GM18951 (cell line): ENCODE results near the gene M1AP.

Experiments used
- POLR2A ChIP-seq: IDR thresholded peaks from 4 replicates; pipeline ENCODE4 v1.6.1; 2011; ENCODE audit warnings: mild to moderate bottlenecking; ENCODE audit not compliant: insufficient read length, insufficient read depth; ENCODE audit errors: extremely low read depth
- in situ Hi-C: fragments of 300-500 bp; cut with MboI; formaldehyde crosslinking; loops from one replicate; pipeline ENCODE4 v1.12.0; 2022; ENCODE audit warnings: low sequenced_read_pairs, mixed read lengths, inconsistent platforms; ENCODE audit not compliant: unreplicated experiment

The M1AP gene

GRCh38 chr2:74648009-74648443 is at the start of gene M1AP:
Gene M1AP (minus strand): TSS chr2:74648330. CDS start chr2:74640275, 8,055 bp downstream.
- TF ChIP-seq POLR2A = no peak

GRCh38 chr2:74696829-74697228 is 48.7 kb upstream of the M1AP start:
- in situ Hi-C loops = no loop called here
- TF ChIP-seq POLR2A = no peak

More at GRCh38 chr2:74648009-74648443, at the start of gene M1AP:
- in situ Hi-C loops = no loop called here

GRCh38 chr2:74695663-74696062 is 47.5 kb upstream of the M1AP start:
- no peak for TF ChIP-seq POLR2A
- in situ Hi-C loops = no loop called here

GRCh38 chr2:74694281-74694680 is 46.2 kb upstream of the M1AP start:
- in situ Hi-C loops = no loop called here
- TF ChIP-seq POLR2A = no peak

GRCh38 chr2:74693668-74694067 is 45.5 kb upstream of the M1AP start:
- in situ Hi-C loops = no loop called here
- no peak for TF ChIP-seq POLR2A

GRCh38 chr2:74693213-74693612 is 45.1 kb upstream of the M1AP start:
- TF ChIP-seq POLR2A = no peak
- in situ Hi-C loops = no loop called here

GRCh38 chr2:74691929-74692328 is 43.8 kb upstream of the M1AP start:
- in situ Hi-C loops = no loop called here
- no peak for TF ChIP-seq POLR2A

- TF ChIP-seq POLR2A = no peak
- in situ Hi-C loops = no loop called here
Observed at GRCh38 chr2:74690571-74690970, 42.4 kb upstream of the M1AP start.

GRCh38 chr2:74689671-74690070 is 41.5 kb upstream of the M1AP start:
- in situ Hi-C loops = no loop called here
- no peak for TF ChIP-seq POLR2A

GRCh38 chr2:74688881-74689280 is 40.8 kb upstream of the M1AP start:
- in situ Hi-C loops = no loop called here
- TF ChIP-seq POLR2A = no peak

GRCh38 chr2:74685408-74685807 is 37.3 kb upstream of the M1AP start:
- in situ Hi-C loops = no loop called here
- no peak for TF ChIP-seq POLR2A

- in situ Hi-C loops = no loop called here
- no peak for TF ChIP-seq POLR2A
Observed at GRCh38 chr2:74682501-74682900, 34.4 kb upstream of the M1AP start.

- in situ Hi-C loops = no loop called here
- no peak for TF ChIP-seq POLR2A
Observed at GRCh38 chr2:74679615-74680014, 31.5 kb upstream of the M1AP start.

- in situ Hi-C loops = no loop called here
Observed at GRCh38 chr2:74676331-74676730, 28.2 kb upstream of the M1AP start.

GRCh38 chr2:74675090-74675489 is 27.0 kb upstream of the M1AP start:
- in situ Hi-C loops = no loop called here
- no peak for TF ChIP-seq POLR2A

More at GRCh38 chr2:74676331-74676730, 28.2 kb upstream of the M1AP start:
- TF ChIP-seq POLR2A = no peak
